CD4-positive, alpha-beta T cell treated with Interleukin-6 for 4 hours (primary cell): Measurements from ENCODE around the gene ZSCAN12.
A peak's percentile ranks its signal among the peaks of the same experiment; 100 is the strongest.
"Not testable (repeated sequence)": the region's sequence is repeated elsewhere in the genome, so short reads cannot be mapped to it uniquely, and the experiment has no call there.

Experiments used
- DNase-seq: peaks from one replicate; pipeline ENCODE4 v3.0.0-alpha.2; 2020; ENCODE audit warnings: mixed read lengths

The ZSCAN12 gene

GRCh38 chr6:28399350-28400121, at the start of gene ZSCAN12:
Gene ZSCAN12, minus strand, starts transcription at chr6:28399747. Its CDS starts 1,342 bp downstream, at chr6:28398405.
- DNase-seq = peak; percentile 86

GRCh38 chr6:28449056-28449455, 49.5 kb upstream of the ZSCAN12 start:
- peak; percentile 26 for DNase-seq

GRCh38 chr6:28447512-28447906, 48.0 kb upstream of the ZSCAN12 start:
- DNase-seq = not testable (repeated sequence)

GRCh38 chr6:28446818-28447511, 47.4 kb upstream of the ZSCAN12 start:
- peak; percentile 5 for DNase-seq

GRCh38 chr6:28444759-28445158, 45.2 kb upstream of the ZSCAN12 start:
- DNase-seq = not testable (repeated sequence)

GRCh38 chr6:28443112-28443773, 43.7 kb upstream of the ZSCAN12 start, which contains the start of gene ZSCAN23:
Gene ZSCAN23, minus strand, starts transcription at chr6:28443491. Its CDS starts 7,225 bp downstream, at chr6:28436266.
- DNase-seq = peak; percentile 83

- DNase-seq = no peak
These were observed 43.0 kb upstream of the ZSCAN12 start for GRCh38 chr6:28442586-28442985.

- DNase-seq = no peak
These were observed 36.9 kb upstream of the ZSCAN12 start for GRCh38 chr6:28436404-28436803.

GRCh38 chr6:28433119-28433518, 33.6 kb upstream of the ZSCAN12 start:
- DNase-seq = no peak

- no peak for DNase-seq
These were observed 30.2 kb upstream of the ZSCAN12 start for GRCh38 chr6:28429781-28430180.

GRCh38 chr6:28425944-28426541, 26.5 kb upstream of the ZSCAN12 start:
- DNase-seq = no peak

- no peak for DNase-seq
These were observed 24.6 kb upstream of the ZSCAN12 start for GRCh38 chr6:28424163-28424562.

- no peak for DNase-seq
These were observed 24.0 kb upstream of the ZSCAN12 start for GRCh38 chr6:28423546-28423945.

GRCh38 chr6:28413681-28414080, 14.1 kb upstream of the ZSCAN12 start:
- no peak for DNase-seq

- DNase-seq = no peak
These were observed 11.2 kb upstream of the ZSCAN12 start for GRCh38 chr6:28410767-28411166.

GRCh38 chr6:28408076-28408802, 8.7 kb upstream of the ZSCAN12 start:
- no peak for DNase-seq

GRCh38 chr6:28407401-28407800, 7.9 kb upstream of the ZSCAN12 start:
- DNase-seq = no peak

GRCh38 chr6:28403923-28404322, 4.4 kb upstream of the ZSCAN12 start:
- not testable (repeated sequence) for DNase-seq

- no peak for DNase-seq
These were observed 2.6 kb upstream of the ZSCAN12 start for GRCh38 chr6:28402197-28402596.

- DNase-seq = no peak
These were observed 1.6 kb upstream of the ZSCAN12 start for GRCh38 chr6:28401172-28401571.

- DNase-seq = no peak
These were observed 540 bp upstream of the ZSCAN12 start for GRCh38 chr6:28400122-28400451.

- no peak for DNase-seq
These were observed 3.6 kb downstream of the ZSCAN12 start for GRCh38 chr6:28395918-28396317.
